Trophoblast cell (in vitro differentiated cells and primary cell): Measurements from ENCODE around the gene SYF2.

Experiments used
- DNase-seq, 2 donors: peaks; one replicate each; pipeline ENCODE4 v3.0.0-alpha.2; 2016
- H2AFZ ChIP-seq: 2 replicates; pipeline ENCODE4 v1.6.1; 2013; ENCODE audit warnings: low read length, moderate library complexity, mild to moderate bottlenecking; ENCODE audit not compliant: insufficient read depth, poor library complexity
- H2AK5ac ChIP-seq: 2 replicates; pipeline ENCODE4 v1.6.1; 2013; ENCODE audit warnings: mild to moderate bottlenecking, low read length
- H2BK120ac ChIP-seq: 2 replicates; pipeline ENCODE4 v1.6.1; 2013; ENCODE audit warnings: low read length, mild to moderate bottlenecking, moderate library complexity; ENCODE audit not compliant: insufficient read depth, poor library complexity
- H2BK12ac ChIP-seq: 2 replicates; pipeline ENCODE4 v1.6.1; 2013; ENCODE audit warnings: mild to moderate bottlenecking, low read length, moderate library complexity
- H2BK5ac ChIP-seq: 2 replicates; pipeline ENCODE4 v1.6.1; 2013; ENCODE audit warnings: low read length, low read depth, moderate library complexity, mild to moderate bottlenecking; ENCODE audit not compliant: poor library complexity
- H3K14ac ChIP-seq: 2 replicates; pipeline ENCODE4 v1.6.1; 2013; ENCODE audit warnings: mild to moderate bottlenecking, low read length
- H3K18ac ChIP-seq: 2 replicates; pipeline ENCODE4 v1.6.1; 2013; ENCODE audit warnings: mild to moderate bottlenecking, low read length
- H3K23ac ChIP-seq: 2 replicates; pipeline ENCODE4 v1.6.1; 2013; ENCODE audit warnings: low read length
- H3K27ac ChIP-seq: 2 replicates; pipeline ENCODE4 v1.5.1; 2013; ENCODE audit warnings: low read depth, mild to moderate bottlenecking, inconsistent platforms, low read length, moderate library complexity
- H3K27me3 ChIP-seq: 2 replicates; pipeline ENCODE4 v1.6.1; 2013; ENCODE audit warnings: inconsistent platforms, mild to moderate bottlenecking, low read length, moderate library complexity; ENCODE audit not compliant: insufficient read depth
- H3K36me3 ChIP-seq, 2 experiments: 1 replicate in 1 of 2; 2 replicates in 1 of 2; pipeline ENCODE4 v1.6.1; 2013; ENCODE audit warnings: low read length in 2 of 2, mild to moderate bottlenecking in 2 of 2, moderate library complexity in 1 of 2; ENCODE audit not compliant: insufficient read depth in 2 of 2, control insufficient read depth in 1 of 2
- H3K4ac ChIP-seq: 2 replicates; pipeline ENCODE4 v1.6.1; 2013; ENCODE audit warnings: low read depth, mild to moderate bottlenecking, low read length, moderate library complexity
- H3K4me1 ChIP-seq, 2 experiments: 1 replicate in 1 of 2; 2 replicates in 1 of 2; pipeline ENCODE4 v1.6.1; 2013; ENCODE audit warnings: low read length in 2 of 2, mild to moderate bottlenecking in 2 of 2, moderate library complexity in 1 of 2; ENCODE audit not compliant: insufficient read depth in 2 of 2, control insufficient read depth in 1 of 2
- H3K4me2 ChIP-seq: 2 replicates; pipeline ENCODE4 v1.6.1; 2013; ENCODE audit warnings: inconsistent platforms, mild to moderate bottlenecking, low read length, moderate library complexity
- H3K4me3 ChIP-seq: 2 replicates; pipeline ENCODE4 v1.5.1; 2013; ENCODE audit warnings: mild to moderate bottlenecking, low read depth, low read length, inconsistent platforms
- H3K79me1 ChIP-seq: one replicate; pipeline ENCODE4 v1.6.1; 2013; ENCODE audit warnings: low read length
- H3K79me2 ChIP-seq: 2 replicates; pipeline ENCODE4 v1.6.1; 2013; ENCODE audit warnings: low read length, mild to moderate bottlenecking; ENCODE audit not compliant: control insufficient read depth, insufficient read depth, poor library complexity
- H3K9ac ChIP-seq: 2 replicates; pipeline ENCODE4 v1.6.1; 2013; ENCODE audit warnings: mild to moderate bottlenecking, low read length
- H3K9me3 ChIP-seq: 2 replicates; pipeline ENCODE4 v1.6.1; 2013; ENCODE audit warnings: low read depth, mild to moderate bottlenecking, control low read depth, inconsistent platforms, low read length; ENCODE audit not compliant: insufficient read depth
- H4K12ac ChIP-seq: 2 replicates; pipeline ENCODE4 v1.6.1; 2013; ENCODE audit warnings: low read depth, mild to moderate bottlenecking, low read length, moderate library complexity
- H4K8ac ChIP-seq: 2 replicates; pipeline ENCODE4 v1.6.1; 2013; ENCODE audit warnings: low read depth, mild to moderate bottlenecking, low read length, moderate library complexity
- H4K91ac ChIP-seq: one replicate; pipeline ENCODE4 v1.6.1; 2013; ENCODE audit warnings: low read depth, mild to moderate bottlenecking, low read length, moderate library complexity
- WGBS: extraction: QIAGEN DNeasy Blood & Tissue Kit; methylation state at CpG from one replicate; pipeline ENCODE4 v1.1.7; 2013; ENCODE audit warnings: missing lambda C conversion rate; ENCODE audit not compliant: insufficient read length, insufficient coverage; ENCODE audit errors: extremely low coverage; 5-methylcytosine and 5-hydroxymethylcytosine counted together

Gene SYF2

DNA sequence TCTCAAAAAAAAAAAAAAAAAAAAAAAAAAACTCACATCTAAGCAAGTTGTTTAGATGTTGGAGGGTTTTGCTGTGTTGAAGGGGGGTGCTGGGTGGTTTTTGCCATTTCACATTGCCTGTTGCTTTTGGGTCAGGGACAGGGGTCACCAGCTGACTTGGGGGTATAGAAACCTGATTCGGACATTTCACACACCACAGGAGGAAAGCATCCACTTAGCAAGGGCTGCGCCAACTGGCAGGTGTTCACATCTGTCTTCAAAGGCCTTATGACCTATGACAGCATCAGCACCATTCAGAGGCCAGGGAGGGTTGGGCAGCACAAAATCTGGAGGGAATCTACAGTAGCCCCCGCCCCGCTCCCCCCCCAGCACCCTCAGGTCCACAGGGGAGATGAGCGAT, 45.2 kb downstream of the SYF2 start:
- H3K4ac ChIP-seq: no peak overlapping the region
- H3K9ac ChIP-seq: no peak overlapping the region
- no peak overlapping the region for H2BK5ac ChIP-seq
- no peak overlapping the region for H3K4me2 ChIP-seq
- H2AFZ ChIP-seq: no peak overlapping the region
- no peaks in the 10 kb centered on the region for H3K27me3 ChIP-seq
- H4K91ac ChIP-seq: no peak overlapping the region
- no peak overlapping the region for H2AK5ac ChIP-seq
- no peak overlapping the region for H2BK12ac ChIP-seq
- H4K12ac ChIP-seq: no peak overlapping the region
- no peak overlapping the region for H3K18ac ChIP-seq
- no peak overlapping the region for H2BK120ac ChIP-seq
- no peak overlapping the region for H3K27ac ChIP-seq
- no peaks in the 10 kb centered on the region for H3K79me2 ChIP-seq
- no peak for DNase-seq
- H3K14ac ChIP-seq: no peak overlapping the region
- WGBS: no CpG with 5 or more reads among the region's 5 CpGs
- H3K23ac ChIP-seq: no peak overlapping the region
- no peaks in the 10 kb centered on the region for H3K4me1 ChIP-seq
- no peaks in the 10 kb centered on the region for H3K79me1 ChIP-seq
- H4K8ac ChIP-seq: no peak overlapping the region
- H3K36me3 ChIP-seq: no peaks in the 10 kb centered on the region
- H3K9me3 ChIP-seq: no peaks in the 10 kb centered on the region
- no peak overlapping the region for H3K4me3 ChIP-seq

GRCh38 chr1:25186161-25187007, 45.9 kb downstream of the SYF2 start:
- Histone ChIP-seq H3K23ac (no peak overlapping the region), H2BK12ac (no peak overlapping the region), H3K4me1 (no peaks in the 10 kb centered on the region), H2BK120ac (no peak overlapping the region), H2AK5ac (no peak overlapping the region), H3K14ac (no peak overlapping the region), H4K8ac (no peak overlapping the region), H4K12ac (no peak overlapping the region), H3K79me2 (no peaks in the 10 kb centered on the region), H3K27me3 (no peaks in the 10 kb centered on the region), H3K4me3 (no peak overlapping the region), H3K27ac (no peak overlapping the region), H3K4ac (no peak overlapping the region), H3K36me3 (no peaks in the 10 kb centered on the region), H3K79me1 (no peaks in the 10 kb centered on the region), H3K4me2 (no peak overlapping the region), H2AFZ (no peak overlapping the region), H3K9me3 (no peaks in the 10 kb centered on the region), H3K9ac (no peak overlapping the region), H3K18ac (no peak overlapping the region), H4K91ac (no peak overlapping the region), H2BK5ac (no peak overlapping the region)
- no peak for DNase-seq
- no CpG with 5 or more reads among the region's 14 CpGs for WGBS

- H2AFZ ChIP-seq: no peak overlapping the region
- no peak overlapping the region for H3K4me2 ChIP-seq
- no peak overlapping the region for H4K91ac ChIP-seq
- no CpG with 5 or more reads among the region's 10 CpGs for WGBS
- no peak overlapping the region for H3K4ac ChIP-seq
- no peaks in the 10 kb centered on the region for H3K79me2 ChIP-seq
- no peak overlapping the region for H4K8ac ChIP-seq
- H2BK12ac ChIP-seq: no peak overlapping the region
- no peak overlapping the region for H3K23ac ChIP-seq
- H3K27me3 ChIP-seq: no peaks in the 10 kb centered on the region
- no peaks in the 10 kb centered on the region for H3K36me3 ChIP-seq
- H2BK5ac ChIP-seq: no peak overlapping the region
- H3K9me3 ChIP-seq: no peaks in the 10 kb centered on the region
- H4K12ac ChIP-seq: no peak overlapping the region
- H2AK5ac ChIP-seq: no peak overlapping the region
- no peak overlapping the region for H3K9ac ChIP-seq
- H3K4me1 ChIP-seq: no peaks in the 10 kb centered on the region
- H3K18ac ChIP-seq: no peak overlapping the region
- no peak overlapping the region for H3K14ac ChIP-seq
- H3K79me1 ChIP-seq: no peaks in the 10 kb centered on the region
- no peak overlapping the region for H3K4me3 ChIP-seq
- no peak for DNase-seq
- no peak overlapping the region for H3K27ac ChIP-seq
- no peak overlapping the region for H2BK120ac ChIP-seq
Measured at GRCh38 chr1:25185409-25186160, 46.7 kb downstream of the SYF2 start.

DNA sequence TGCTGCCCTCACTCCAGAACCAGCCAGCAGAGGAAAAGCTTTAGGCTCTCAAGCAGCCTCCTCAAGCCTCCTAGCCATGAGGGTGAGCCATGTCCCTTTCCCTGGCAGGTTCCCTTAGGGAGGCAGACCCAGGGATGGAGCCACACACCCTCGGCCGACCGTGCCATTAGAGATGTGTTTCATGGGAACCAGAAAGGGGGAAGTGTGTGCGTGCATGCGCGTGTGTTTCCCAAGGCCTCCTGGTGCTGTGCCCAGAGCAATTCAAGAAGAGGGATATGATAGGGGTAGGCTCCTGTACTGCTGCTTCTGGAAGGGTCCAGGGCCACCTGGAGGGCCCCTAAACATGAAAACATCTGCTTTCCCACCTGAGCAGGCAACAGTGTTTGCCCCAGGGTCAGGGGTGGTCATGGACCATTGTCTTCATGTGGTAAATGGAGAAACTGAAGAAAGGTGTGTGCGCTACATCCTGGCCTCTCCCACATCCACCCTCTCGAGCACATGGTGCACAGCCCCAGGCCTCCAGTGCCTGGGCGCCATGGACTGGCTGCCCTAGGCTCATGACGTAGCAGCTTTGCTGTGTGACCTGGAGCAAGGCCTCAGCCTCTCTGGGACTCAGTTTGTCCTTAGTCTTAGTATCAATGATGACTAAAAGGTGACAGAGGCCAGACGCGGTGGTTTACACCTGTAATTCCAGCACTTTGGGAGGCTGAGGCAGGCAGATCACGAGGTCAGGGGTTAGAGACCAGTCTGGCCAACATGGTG, 48.1 kb downstream of the SYF2 start:
- H3K36me3 ChIP-seq: no peaks in the 10 kb centered on the region
- H3K9ac ChIP-seq: no peak overlapping the region
- no peak overlapping the region for H2BK5ac ChIP-seq
- no peak overlapping the region for H2AFZ ChIP-seq
- no peak overlapping the region for H4K91ac ChIP-seq
- no peak overlapping the region for H4K12ac ChIP-seq
- no peak overlapping the region for H3K4ac ChIP-seq
- no peaks in the 10 kb centered on the region for H3K9me3 ChIP-seq
- WGBS: no CpG with 5 or more reads among the region's 13 CpGs
- H3K4me3 ChIP-seq: no peak overlapping the region
- H2BK12ac ChIP-seq: no peak overlapping the region
- no peak overlapping the region for H3K14ac ChIP-seq
- no peak for DNase-seq
- no peak overlapping the region for H2AK5ac ChIP-seq
- no peaks in the 10 kb centered on the region for H3K79me1 ChIP-seq
- H3K18ac ChIP-seq: no peak overlapping the region
- no peak overlapping the region for H3K4me2 ChIP-seq
- H3K23ac ChIP-seq: no peak overlapping the region
- H3K79me2 ChIP-seq: no peaks in the 10 kb centered on the region
- H3K27me3 ChIP-seq: no peaks in the 10 kb centered on the region
- no peaks in the 10 kb centered on the region for H3K4me1 ChIP-seq
- H4K8ac ChIP-seq: no peak overlapping the region
- H3K27ac ChIP-seq: no peak overlapping the region
- no peak overlapping the region for H2BK120ac ChIP-seq
